GM18907 (cell line): ENCODE results near the gene CSRP2.
A peak's percentile ranks its signal among the peaks of the same experiment; 100 is the strongest.

Experiments
- ATAC-seq: cut with Tn5 transposase; IDR thresholded peaks from one replicate; pipeline ENCODE4 v1.9.1; 2021; ENCODE audit warnings: mild to moderate bottlenecking, moderate library complexity; ENCODE audit not compliant: unreplicated experiment

The CSRP2 gene

GRCh38 chr12:76895796-76896195 is 17.0 kb upstream of the CSRP2 start:
- ATAC-seq = no peak

GRCh38 chr12:76891609-76892008 is 12.8 kb upstream of the CSRP2 start:
- no peak for ATAC-seq

GRCh38 chr12:76890151-76891143 is 11.6 kb upstream of the CSRP2 start:
- no peak for ATAC-seq

GRCh38 chr12:76888775-76889174 is 10.0 kb upstream of the CSRP2 start:
- no peak for ATAC-seq

- no peak for ATAC-seq
These were observed 5.0 kb upstream of the CSRP2 start for GRCh38 chr12:76883811-76884210.

GRCh38 chr12:76883151-76883550 is 4.3 kb upstream of the CSRP2 start:
- no peak for ATAC-seq

- ATAC-seq = no peak
These were observed 3.5 kb upstream of the CSRP2 start for GRCh38 chr12:76882367-76882766.

- ATAC-seq = no peak
These were observed 2.3 kb upstream of the CSRP2 start for GRCh38 chr12:76881142-76881541.

GRCh38 chr12:76880519-76881023 is 1.8 kb upstream of the CSRP2 start:
- no peak for ATAC-seq

GRCh38 chr12:76879710-76880518 is 1.1 kb upstream of the CSRP2 start:
- ATAC-seq = no peak

- ATAC-seq = peak; percentile 70
These were observed 520 bp downstream of the CSRP2 start for GRCh38 chr12:76878099-76878898.

GRCh38 chr12:76876696-76877229 is 2.1 kb downstream of the CSRP2 start:
- no peak for ATAC-seq

GRCh38 chr12:76874491-76875190 is 4.2 kb downstream of the CSRP2 start:
- ATAC-seq = no peak

- ATAC-seq = no peak
These were observed 4.8 kb downstream of the CSRP2 start for GRCh38 chr12:76874027-76874426.

- ATAC-seq = no peak
These were observed 6.4 kb downstream of the CSRP2 start for GRCh38 chr12:76872415-76872814.

GRCh38 chr12:76871742-76872141 is 7.1 kb downstream of the CSRP2 start:
- ATAC-seq = no peak

GRCh38 chr12:76871082-76871481 is 7.7 kb downstream of the CSRP2 start:
- ATAC-seq = no peak

- ATAC-seq = peak; percentile 69
These were observed 12.1 kb downstream of the CSRP2 start for GRCh38 chr12:76866726-76867125.

- ATAC-seq = no peak
These were observed 12.7 kb downstream of the CSRP2 start for GRCh38 chr12:76866151-76866567.
